ENCODE results near the gene PRICKLE1. TPM values are rescaled to one million over a fixed set of nuclear protein-coding genes. Genes with fewer than 3 reads are reported as not detected.

The PRICKLE1 gene
- total and polyA plus RNA-seq, 10 of the 15 experiments (the other 5 are each of a cell fraction or from before 2014, with no cell fraction given), result 0.47 to 2.8 (median 0.86) TPM

DNA sequence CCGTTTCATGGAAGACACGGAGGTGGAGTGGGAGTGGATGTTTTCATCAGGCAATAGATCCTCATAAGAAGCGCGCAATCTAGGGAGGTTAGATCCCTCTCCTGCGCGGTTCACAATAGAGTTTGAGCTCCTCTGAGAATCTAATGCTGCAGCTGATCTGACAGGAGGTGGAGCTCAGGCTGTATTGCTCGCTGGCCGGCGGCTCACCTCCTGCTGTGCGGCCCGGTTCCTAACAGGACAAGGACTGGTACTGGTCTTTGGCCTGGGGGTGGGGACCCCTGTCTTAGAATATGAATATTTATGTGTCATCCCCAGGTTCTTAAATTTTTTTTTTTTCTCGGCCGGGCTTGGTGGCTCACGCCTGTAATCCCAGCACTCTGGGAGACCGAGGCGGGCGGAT lies 36.7 kb downstream of the PRICKLE1 start:
- H3K4me3 ChIP-seq, result no peak overlapping the region
- 71% methylated on average over 17 of the region's 17 CpGs for WGBS (ENCODE audit: insufficient coverage, insufficient replicate concordance, low lambda C conversion rate, missing lambda C conversion rate)
- H3K4me1 ChIP-seq (ENCODE audit: control insufficient read depth, insufficient read depth, low read length), result no peaks in the 10 kb centered on the region
- no peaks in the 10 kb centered on the region for H3K9me3 ChIP-seq (replicated peaks; ENCODE audit: control insufficient read depth, insufficient read depth, low read length)
- CTCF ChIA-PET, result interaction anchor here (0.6 kb wide), 1 partner anchor 1709 kb away, joined by 3 read pairs; no protein-coding TSS in a partner anchor
- no peak overlapping the region for H3K4me2 ChIP-seq (ENCODE audit: control insufficient read depth, insufficient read depth)
- RAD21 ChIA-PET (ENCODE audit: unreplicated experiment), result no interaction called here
- ATAC-seq (no peak), FAIRE-seq (no peak), DNase-seq (ENCODE audit: low read depth, low spot score) (no peak)
- intact Hi-C loops (cut with micrococcal nuclease; ENCODE audit: unreplicated experiment), result no loop called here
- H3K9ac ChIP-seq (ENCODE audit: control insufficient read depth, insufficient read depth, low read length), result no peak overlapping the region
- SMC1A ChIA-PET (ENCODE audit: uncharacterized antibody, unreplicated experiment), result no interaction called here
- H3K36me3 ChIP-seq (ENCODE audit: control insufficient read depth in 2 of 2, insufficient read depth in 2 of 2, low read length in 1 of 2), result no peaks in the 10 kb centered on the region
- no TSS peak for BruUV-seq (replicated peaks)
- H3K79me2 ChIP-seq (ENCODE audit: control insufficient read depth, insufficient read depth, low read length), result no peaks in the 10 kb centered on the region
- no peaks in the 10 kb centered on the region for H4K20me1 ChIP-seq (ENCODE audit: control insufficient read depth, insufficient read depth)
- no peak overlapping the region for H3K27ac ChIP-seq (ENCODE audit: control insufficient read depth, insufficient read depth)
- H2AFZ ChIP-seq (ENCODE audit: control insufficient read depth, low read depth, low read length), result no peak overlapping the region
- POLR2A ChIA-PET, result no interaction called here
- H3K27me3 ChIP-seq (replicated peaks in 1 of 2; ENCODE audit: control insufficient read depth in 2 of 2, insufficient read depth in 2 of 2, low read length in 1 of 2), result no peaks in the 10 kb centered on the region; a peak in 1 of 4 replicates
- in situ Hi-C loops (cut with MboI), result no loop called here
- no peak for TF ChIP-seq KDM1A (IDR thresholded peaks at IDR 0.05; ENCODE audit: borderline replicate concordance)
- TF ChIP-seq SMAD1 (IDR thresholded peaks at IDR 0.05; ENCODE audit: low read depth, partially characterized antibody), result no peak
- no peak for TF ChIP-seq DPF2 (IDR thresholded peaks at IDR 0.05)
- TF ChIP-seq NFYB (IDR thresholded peaks at IDR 0.05; ENCODE audit: insufficient read depth, low read depth, low read length), result no peak
- TF ChIP-seq ATF7 (IDR thresholded peaks at IDR 0.05; ENCODE audit: low read depth), result no peak
- TF ChIP-seq, protein P1, sequence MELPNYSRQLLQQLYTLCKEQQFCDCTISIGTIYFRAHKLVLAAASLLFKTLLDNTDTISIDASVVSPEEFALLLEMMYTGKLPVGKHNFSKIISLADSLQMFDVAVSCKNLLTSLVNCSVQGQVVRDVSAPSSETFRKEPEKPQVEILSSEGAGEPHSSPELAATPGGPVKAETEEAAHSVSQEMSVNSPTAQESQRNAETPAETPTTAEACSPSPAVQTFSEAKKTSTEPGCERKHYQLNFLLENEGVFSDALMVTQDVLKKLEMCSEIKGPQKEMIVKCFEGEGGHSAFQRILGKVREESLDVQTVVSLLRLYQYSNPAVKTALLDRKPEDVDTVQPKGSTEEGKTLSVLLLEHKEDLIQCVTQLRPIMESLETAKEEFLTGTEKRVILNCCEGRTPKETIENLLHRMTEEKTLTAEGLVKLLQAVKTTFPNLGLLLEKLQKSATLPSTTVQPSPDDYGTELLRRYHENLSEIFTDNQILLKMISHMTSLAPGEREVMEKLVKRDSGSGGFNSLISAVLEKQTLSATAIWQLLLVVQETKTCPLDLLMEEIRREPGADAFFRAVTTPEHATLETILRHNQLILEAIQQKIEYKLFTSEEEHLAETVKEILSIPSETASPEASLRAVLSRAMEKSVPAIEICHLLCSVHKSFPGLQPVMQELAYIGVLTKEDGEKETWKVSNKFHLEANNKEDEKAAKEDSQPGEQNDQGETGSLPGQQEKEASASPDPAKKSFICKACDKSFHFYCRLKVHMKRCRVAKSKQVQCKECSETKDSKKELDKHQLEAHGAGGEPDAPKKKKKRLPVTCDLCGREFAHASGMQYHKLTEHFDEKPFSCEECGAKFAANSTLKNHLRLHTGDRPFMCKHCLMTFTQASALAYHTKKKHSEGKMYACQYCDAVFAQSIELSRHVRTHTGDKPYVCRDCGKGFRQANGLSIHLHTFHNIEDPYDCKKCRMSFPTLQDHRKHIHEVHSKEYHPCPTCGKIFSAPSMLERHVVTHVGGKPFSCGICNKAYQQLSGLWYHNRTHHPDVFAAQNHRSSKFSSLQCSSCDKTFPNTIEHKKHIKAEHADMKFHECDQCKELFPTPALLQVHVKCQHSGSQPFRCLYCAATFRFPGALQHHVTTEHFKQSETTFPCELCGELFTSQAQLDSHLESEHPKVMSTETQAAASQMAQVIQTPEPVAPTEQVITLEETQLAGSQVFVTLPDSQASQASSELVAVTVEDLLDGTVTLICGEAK (IDR thresholded peaks at IDR 0.05; ENCODE audit: borderline replicate concordance), result no peak
- TF ChIP-seq ZNF622 (IDR thresholded peaks at IDR 0.05), result no peak
- TF ChIP-seq, protein P2, sequence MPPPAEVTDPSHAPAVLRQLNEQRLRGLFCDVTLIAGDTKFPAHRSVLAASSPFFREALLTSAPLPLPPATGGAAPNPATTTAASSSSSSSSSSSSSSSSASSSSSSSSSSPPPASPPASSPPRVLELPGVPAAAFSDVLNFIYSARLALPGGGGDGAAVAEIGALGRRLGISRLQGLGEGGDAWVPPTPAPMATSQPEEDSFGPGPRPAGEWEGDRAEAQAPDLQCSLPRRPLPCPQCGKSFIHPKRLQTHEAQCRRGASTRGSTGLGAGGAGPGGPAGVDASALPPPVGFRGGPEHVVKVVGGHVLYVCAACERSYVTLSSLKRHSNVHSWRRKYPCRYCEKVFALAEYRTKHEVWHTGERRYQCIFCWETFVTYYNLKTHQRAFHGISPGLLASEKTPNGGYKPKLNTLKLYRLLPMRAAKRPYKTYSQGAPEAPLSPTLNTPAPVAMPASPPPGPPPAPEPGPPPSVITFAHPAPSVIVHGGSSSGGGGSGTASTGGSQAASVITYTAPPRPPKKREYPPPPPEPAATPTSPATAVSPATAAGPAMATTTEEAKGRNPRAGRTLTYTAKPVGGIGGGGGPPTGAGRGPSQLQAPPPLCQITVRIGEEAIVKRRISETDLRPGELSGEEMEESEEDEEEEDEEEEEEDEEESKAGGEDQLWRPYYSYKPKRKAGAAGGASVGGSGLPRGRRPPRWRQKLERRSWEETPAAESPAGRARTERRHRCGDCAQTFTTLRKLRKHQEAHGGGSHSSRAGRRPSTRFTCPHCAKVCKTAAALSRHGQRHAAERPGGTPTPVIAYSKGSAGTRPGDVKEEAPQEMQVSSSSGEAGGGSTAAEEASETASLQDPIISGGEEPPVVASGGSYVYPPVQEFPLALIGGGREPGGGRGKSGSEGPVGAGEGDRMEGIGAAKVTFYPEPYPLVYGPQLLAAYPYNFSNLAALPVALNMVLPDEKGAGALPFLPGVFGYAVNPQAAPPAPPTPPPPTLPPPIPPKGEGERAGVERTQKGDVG (CRISPR knock-in tag; IDR thresholded peaks at IDR 0.05), result no peak
- TF ChIP-seq, protein P3, sequence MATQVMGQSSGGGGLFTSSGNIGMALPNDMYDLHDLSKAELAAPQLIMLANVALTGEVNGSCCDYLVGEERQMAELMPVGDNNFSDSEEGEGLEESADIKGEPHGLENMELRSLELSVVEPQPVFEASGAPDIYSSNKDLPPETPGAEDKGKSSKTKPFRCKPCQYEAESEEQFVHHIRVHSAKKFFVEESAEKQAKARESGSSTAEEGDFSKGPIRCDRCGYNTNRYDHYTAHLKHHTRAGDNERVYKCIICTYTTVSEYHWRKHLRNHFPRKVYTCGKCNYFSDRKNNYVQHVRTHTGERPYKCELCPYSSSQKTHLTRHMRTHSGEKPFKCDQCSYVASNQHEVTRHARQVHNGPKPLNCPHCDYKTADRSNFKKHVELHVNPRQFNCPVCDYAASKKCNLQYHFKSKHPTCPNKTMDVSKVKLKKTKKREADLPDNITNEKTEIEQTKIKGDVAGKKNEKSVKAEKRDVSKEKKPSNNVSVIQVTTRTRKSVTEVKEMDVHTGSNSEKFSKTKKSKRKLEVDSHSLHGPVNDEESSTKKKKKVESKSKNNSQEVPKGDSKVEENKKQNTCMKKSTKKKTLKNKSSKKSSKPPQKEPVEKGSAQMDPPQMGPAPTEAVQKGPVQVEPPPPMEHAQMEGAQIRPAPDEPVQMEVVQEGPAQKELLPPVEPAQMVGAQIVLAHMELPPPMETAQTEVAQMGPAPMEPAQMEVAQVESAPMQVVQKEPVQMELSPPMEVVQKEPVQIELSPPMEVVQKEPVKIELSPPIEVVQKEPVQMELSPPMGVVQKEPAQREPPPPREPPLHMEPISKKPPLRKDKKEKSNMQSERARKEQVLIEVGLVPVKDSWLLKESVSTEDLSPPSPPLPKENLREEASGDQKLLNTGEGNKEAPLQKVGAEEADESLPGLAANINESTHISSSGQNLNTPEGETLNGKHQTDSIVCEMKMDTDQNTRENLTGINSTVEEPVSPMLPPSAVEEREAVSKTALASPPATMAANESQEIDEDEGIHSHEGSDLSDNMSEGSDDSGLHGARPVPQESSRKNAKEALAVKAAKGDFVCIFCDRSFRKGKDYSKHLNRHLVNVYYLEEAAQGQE (IDR thresholded peaks at IDR 0.05; ENCODE audit: low read depth, low read length), result no peak
- TF ChIP-seq ZNF217 (IDR thresholded peaks at IDR 0.05), result no peak
- TF ChIP-seq, protein P4, sequence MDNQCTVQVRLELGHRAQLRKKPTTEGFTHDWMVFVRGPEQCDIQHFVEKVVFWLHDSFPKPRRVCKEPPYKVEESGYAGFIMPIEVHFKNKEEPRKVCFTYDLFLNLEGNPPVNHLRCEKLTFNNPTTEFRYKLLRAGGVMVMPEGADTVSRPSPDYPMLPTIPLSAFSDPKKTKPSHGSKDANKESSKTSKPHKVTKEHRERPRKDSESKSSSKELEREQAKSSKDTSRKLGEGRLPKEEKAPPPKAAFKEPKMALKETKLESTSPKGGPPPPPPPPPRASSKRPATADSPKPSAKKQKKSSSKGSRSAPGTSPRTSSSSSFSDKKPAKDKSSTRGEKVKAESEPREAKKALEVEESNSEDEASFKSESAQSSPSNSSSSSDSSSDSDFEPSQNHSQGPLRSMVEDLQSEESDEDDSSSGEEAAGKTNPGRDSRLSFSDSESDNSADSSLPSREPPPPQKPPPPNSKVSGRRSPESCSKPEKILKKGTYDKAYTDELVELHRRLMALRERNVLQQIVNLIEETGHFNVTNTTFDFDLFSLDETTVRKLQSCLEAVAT (IDR thresholded peaks at IDR 0.05), result no peak

Measured in GM12878 (cell line).